A673 (cell line): Measurements from ENCODE around the gene EPB41L3. TPM values are rescaled to one million over a fixed set of nuclear protein-coding genes. Genes with fewer than 3 reads are reported as not detected.

Experiments
- BruUV-seq: library from RNA; stranded (reverse); fragments of 400-500 nt; replicated peaks from 2 replicates; lab custom pipeline; 2021; lab: Mats Ljungman, UMichigan
- CTCF ChIA-PET: fragments of 300-600 bp; sonication (Branson Sonifier 250); formaldehyde crosslinking; loops from one replicate; lab custom pipeline; 2022; ENCODE audit warnings: antibody characterized with exemption; lab: Charles Lee
- POLR2A ChIA-PET: fragments of 300-600 bp; sonication (Branson Sonifier 250); formaldehyde crosslinking; loops from one replicate; lab custom pipeline; 2022; ENCODE audit warnings: antibody characterized with exemption; ENCODE audit not compliant: low non-redundant PET; lab: Charles Lee
- DNase-seq: peaks from one replicate; pipeline ENCODE4 v3.0.0-alpha.2; 2015; ENCODE audit warnings: low spot score
- H3K27ac ChIP-seq: fragments of 200-600 bp; sonication (generic); 2 replicates; pipeline ENCODE4 v1.5.1; 2016; ENCODE audit warnings: mixed run types, low read depth, mild to moderate bottlenecking, mixed read lengths, antibody characterized with exemption, low read length; ENCODE audit not compliant: poor library complexity, severe bottlenecking
- H3K27me3 ChIP-seq: fragments of 200-600 bp; sonication (generic); replicated peaks from 2 replicates; pipeline ENCODE4 v1.6.1; 2017; ENCODE audit warnings: mixed run types, low read depth, mild to moderate bottlenecking, mixed read lengths, antibody characterized with exemption, low read length; ENCODE audit not compliant: insufficient read depth, poor library complexity
- H3K36me3 ChIP-seq: fragments of 200-600 bp; sonication (generic); 2 replicates; pipeline ENCODE4 v1.6.1; 2016; ENCODE audit warnings: mixed run types, mild to moderate bottlenecking, mixed read lengths, antibody characterized with exemption, low read length; ENCODE audit not compliant: insufficient read depth, poor library complexity, severe bottlenecking
- H3K4me1 ChIP-seq: fragments of 200-600 bp; sonication (generic); 2 replicates; pipeline ENCODE4 v1.6.1; 2017; ENCODE audit warnings: mixed run types, mild to moderate bottlenecking, mixed read lengths, antibody characterized with exemption, low read length; ENCODE audit not compliant: insufficient read depth, poor library complexity, severe bottlenecking
- H3K4me3 ChIP-seq: fragments of 200-600 bp; sonication (generic); 2 replicates; pipeline ENCODE4 v1.5.1; 2016; ENCODE audit warnings: low read depth, mixed run types, mild to moderate bottlenecking, mixed read lengths, low read length; ENCODE audit not compliant: poor library complexity, severe bottlenecking
- H3K9me3 ChIP-seq: fragments of 200-600 bp; sonication (generic); 2 replicates; pipeline ENCODE4 v1.6.1; 2016; ENCODE audit warnings: mixed run types, low read depth, mild to moderate bottlenecking, mixed read lengths, antibody characterized with exemption, low read length; ENCODE audit not compliant: poor library complexity, severe bottlenecking
- EZH2 ChIP-seq: fragments of 200-600 bp; sonication (generic); IDR thresholded peaks from 2 replicates; pipeline ENCODE4 v1.6.1; 2017; ENCODE audit warnings: borderline replicate concordance, low read depth, mild to moderate bottlenecking, mixed read lengths, antibody characterized with exemption, low read length; ENCODE audit not compliant: poor library complexity, severe bottlenecking
- intact Hi-C: fragments of 100-400 bp; cut with micrococcal nuclease; formaldehyde crosslinking; loops from one replicate; pipeline ENCODE4 v1.10.0; 2022; ENCODE audit not compliant: unreplicated experiment
- total RNA-seq: library from RNA; stranded (reverse); gene quantifications from 2 replicates; pipeline ENCODE4 v1.2.3, GENCODE V29; 2021
- TF ChIP-seq, protein P1 (sequence below): fragments of 300-800, 200-600 bp; sonication (generic); conservative IDR thresholded peaks from 2 replicates; pipeline ENCODE4 v1.5.1; 2017; ENCODE audit warnings: low read depth, mild to moderate bottlenecking, antibody characterized with exemption, low read length, moderate library complexity, mixed read lengths

EPB41L3 gene
- total RNA-seq, 1 experiment from 2014 or later, result 0.86 TPM

DNA sequence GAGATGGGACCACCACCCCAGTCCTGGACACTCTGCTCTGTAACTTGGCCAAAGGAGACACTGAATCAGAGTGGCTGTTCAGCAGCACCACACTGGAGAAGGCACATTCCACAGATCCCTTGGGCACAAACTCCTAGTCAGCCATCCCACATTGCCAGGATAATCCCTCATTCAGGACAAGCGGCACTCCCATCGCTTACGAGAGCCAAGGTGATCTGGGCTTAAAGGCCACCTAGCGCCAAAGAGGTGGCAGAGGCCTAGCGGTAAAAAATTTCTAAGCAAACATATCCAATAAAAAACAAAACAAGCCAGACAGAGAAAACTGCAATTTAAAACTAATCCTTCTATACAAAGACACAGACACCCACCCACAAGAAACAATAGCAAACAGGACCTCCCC is 62.2 kb downstream of the EPB41L3 start:
- intact Hi-C loops, result loop anchor here (5.0 kb wide), 1 partner anchor 49 kb away; no protein-coding TSS in a partner anchor
- Histone ChIP-seq H3K4me1 (no peaks in the 10 kb centered on the region), H3K27me3 (peaks cover 21% of the 10 kb centered on the region), H3K4me3 (no peak overlapping the region), H3K36me3 (no peaks in the 10 kb centered on the region), H3K27ac (no peak overlapping the region), H3K9me3 (no peaks in the 10 kb centered on the region)
- CTCF ChIA-PET, result no interaction called here
- TF ChIP-seq, protein P1, sequence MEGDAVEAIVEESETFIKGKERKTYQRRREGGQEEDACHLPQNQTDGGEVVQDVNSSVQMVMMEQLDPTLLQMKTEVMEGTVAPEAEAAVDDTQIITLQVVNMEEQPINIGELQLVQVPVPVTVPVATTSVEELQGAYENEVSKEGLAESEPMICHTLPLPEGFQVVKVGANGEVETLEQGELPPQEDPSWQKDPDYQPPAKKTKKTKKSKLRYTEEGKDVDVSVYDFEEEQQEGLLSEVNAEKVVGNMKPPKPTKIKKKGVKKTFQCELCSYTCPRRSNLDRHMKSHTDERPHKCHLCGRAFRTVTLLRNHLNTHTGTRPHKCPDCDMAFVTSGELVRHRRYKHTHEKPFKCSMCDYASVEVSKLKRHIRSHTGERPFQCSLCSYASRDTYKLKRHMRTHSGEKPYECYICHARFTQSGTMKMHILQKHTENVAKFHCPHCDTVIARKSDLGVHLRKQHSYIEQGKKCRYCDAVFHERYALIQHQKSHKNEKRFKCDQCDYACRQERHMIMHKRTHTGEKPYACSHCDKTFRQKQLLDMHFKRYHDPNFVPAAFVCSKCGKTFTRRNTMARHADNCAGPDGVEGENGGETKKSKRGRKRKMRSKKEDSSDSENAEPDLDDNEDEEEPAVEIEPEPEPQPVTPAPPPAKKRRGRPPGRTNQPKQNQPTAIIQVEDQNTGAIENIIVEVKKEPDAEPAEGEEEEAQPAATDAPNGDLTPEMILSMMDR, result no peak
- TF ChIP-seq EZH2, result no peak
- BruUV-seq, result no TSS peak
- no peak for DNase-seq
- POLR2A ChIA-PET, result no interaction called here

DNA sequence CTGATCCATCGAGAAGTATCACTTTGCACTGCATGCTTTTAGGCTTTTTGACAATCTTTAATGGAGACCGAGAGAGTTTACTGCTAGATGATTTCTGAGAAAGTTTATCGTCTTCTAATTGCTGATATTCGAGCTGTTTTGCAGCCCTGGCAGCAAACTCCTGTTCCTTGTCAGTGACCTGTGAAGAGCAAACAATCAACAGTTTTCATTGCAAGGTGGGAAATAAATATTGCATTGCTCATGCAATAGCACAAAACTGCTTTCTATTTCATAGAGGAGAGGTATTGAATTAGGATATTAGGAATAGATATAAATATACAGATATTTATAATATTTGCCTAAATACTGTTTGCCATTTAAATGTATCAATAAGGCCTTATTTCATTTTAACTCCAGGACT is 65.5 kb downstream of the EPB41L3 start:
- H3K27ac ChIP-seq, result no peak overlapping the region
- peaks cover 35% of the 10 kb centered on the region for H3K27me3 ChIP-seq
- intact Hi-C loops, result no loop called here
- no peaks in the 10 kb centered on the region for H3K9me3 ChIP-seq
- POLR2A ChIA-PET, result no interaction called here
- DNase-seq, result no peak
- CTCF ChIA-PET, result no interaction called here
- no peaks in the 10 kb centered on the region for H3K36me3 ChIP-seq
- no peaks in the 10 kb centered on the region for H3K4me1 ChIP-seq
- H3K4me3 ChIP-seq, result no peak overlapping the region
- TF ChIP-seq, protein P1, result no peak
- TF ChIP-seq EZH2, result no peak
- BruUV-seq, result no TSS peak

DNA sequence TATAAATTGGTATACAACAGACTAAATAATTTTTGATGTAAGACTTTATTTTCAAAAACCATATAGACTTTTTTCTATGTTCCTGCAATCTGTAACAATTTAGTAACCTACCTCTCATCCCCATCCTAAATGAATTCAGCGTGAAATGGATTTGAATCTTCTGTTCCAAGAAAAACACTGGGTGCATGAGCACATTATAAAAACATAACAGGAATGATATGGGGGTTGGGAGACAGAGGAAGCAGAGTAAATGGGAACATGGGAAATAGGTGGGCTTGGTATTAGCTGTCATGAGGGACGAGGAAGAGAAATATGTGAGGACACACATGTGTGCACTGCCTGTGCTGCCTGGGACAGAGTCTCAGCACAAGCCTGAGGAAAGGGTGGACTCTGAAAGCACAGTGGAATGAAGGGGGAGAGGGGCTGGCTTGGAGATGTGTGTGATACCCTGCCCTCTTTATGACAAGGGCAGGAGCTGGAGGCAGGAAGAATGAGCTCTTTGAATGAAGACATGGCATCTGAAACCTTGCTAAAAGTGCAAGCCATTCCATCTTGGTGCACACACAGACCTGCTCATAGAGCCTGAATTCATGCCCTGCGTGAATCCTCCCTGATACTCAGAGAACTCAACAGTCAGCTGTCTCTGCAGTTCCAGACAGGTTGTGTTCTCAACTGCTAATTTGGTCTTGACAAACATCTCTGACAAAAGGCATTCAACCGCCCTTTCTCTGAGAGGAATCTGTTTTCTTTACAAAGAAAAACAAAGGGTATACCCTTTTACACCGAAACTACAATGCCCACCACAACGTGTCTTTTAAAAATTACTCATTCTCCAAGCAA is 66.6 kb downstream of the EPB41L3 start:
- H3K27me3 ChIP-seq, result peaks cover 34% of the 10 kb centered on the region
- H3K4me3 ChIP-seq, result no peak overlapping the region
- DNase-seq, result no peak
- H3K9me3 ChIP-seq, result no peaks in the 10 kb centered on the region
- POLR2A ChIA-PET, result no interaction called here
- intact Hi-C loops, result no loop called here
- H3K4me1 ChIP-seq, result no peaks in the 10 kb centered on the region
- H3K36me3 ChIP-seq, result no peaks in the 10 kb centered on the region
- BruUV-seq, result no TSS peak
- TF ChIP-seq EZH2, result no peak
- TF ChIP-seq, protein P1, result no peak
- H3K27ac ChIP-seq, result no peak overlapping the region
- CTCF ChIA-PET, result no interaction called here
